Osteocyte (in vitro differentiated cells): ENCODE results near the gene ALK. TPM values are rescaled to one million over a fixed set of nuclear protein-coding genes. Genes with fewer than 3 reads are reported as not detected.

Source experiments
- DNase-seq: peaks from one replicate; pipeline ENCODE4 v3.0.0; 2021; ENCODE audit warnings: mixed read lengths; ENCODE audit not compliant: unreplicated experiment; ENCODE audit errors: extremely low spot score
- H3K27ac Mint-ChIP-seq: one replicate; pipeline ENCODE4 v1.8.0; 2021; ENCODE audit warnings: mild to moderate bottlenecking, mixed read lengths; ENCODE audit not compliant: unreplicated experiment
- H3K27me3 Mint-ChIP-seq: one replicate; pipeline ENCODE4 v1.8.0; 2021; ENCODE audit warnings: mixed read lengths; ENCODE audit not compliant: unreplicated experiment
- H3K36me3 Mint-ChIP-seq: one replicate; pipeline ENCODE4 v1.8.0; 2021; ENCODE audit warnings: mixed read lengths; ENCODE audit not compliant: unreplicated experiment
- H3K4me1 Mint-ChIP-seq: one replicate; pipeline ENCODE4 v1.8.0; 2021; ENCODE audit warnings: mixed read lengths; ENCODE audit not compliant: unreplicated experiment
- H3K4me3 Mint-ChIP-seq: one replicate; pipeline ENCODE4 v1.8.0; 2021; ENCODE audit warnings: mild to moderate bottlenecking, moderate library complexity, mixed read lengths; ENCODE audit not compliant: unreplicated experiment
- H3K9me3 Mint-ChIP-seq: one replicate; pipeline ENCODE4 v1.8.0; 2021; ENCODE audit warnings: mixed read lengths; ENCODE audit not compliant: unreplicated experiment
- total RNA-seq: library from RNA; stranded (reverse); gene quantifications from 2 replicates; pipeline ENCODE4 v1.2.1, GENCODE V29; 2021
- TF ChIP-seq, protein P1 (sequence below): fragments of 200-600 bp; sonication (generic); IDR thresholded peaks from 2 replicates; pipeline ENCODE4 v1.5.0; 2021; ENCODE audit warnings: antibody characterized with exemption, mild to moderate bottlenecking, moderate library complexity

ALK gene
- total RNA-seq, 1 donor from 2014 or later, result not detected

GRCh38 chr2:29241341-29241740 is 680.0 kb downstream of the ALK start:
- Mint-ChIP-seq H3K4me3 (no peak overlapping the region), H3K9me3 (no peaks in the 10 kb centered on the region), H3K4me1 (no peaks in the 10 kb centered on the region), H3K36me3 (no peaks in the 10 kb centered on the region), H3K27me3 (peaks cover 14% of the 10 kb centered on the region), H3K27ac (no peak overlapping the region)
- no peak for DNase-seq
- TF ChIP-seq, protein P1, sequence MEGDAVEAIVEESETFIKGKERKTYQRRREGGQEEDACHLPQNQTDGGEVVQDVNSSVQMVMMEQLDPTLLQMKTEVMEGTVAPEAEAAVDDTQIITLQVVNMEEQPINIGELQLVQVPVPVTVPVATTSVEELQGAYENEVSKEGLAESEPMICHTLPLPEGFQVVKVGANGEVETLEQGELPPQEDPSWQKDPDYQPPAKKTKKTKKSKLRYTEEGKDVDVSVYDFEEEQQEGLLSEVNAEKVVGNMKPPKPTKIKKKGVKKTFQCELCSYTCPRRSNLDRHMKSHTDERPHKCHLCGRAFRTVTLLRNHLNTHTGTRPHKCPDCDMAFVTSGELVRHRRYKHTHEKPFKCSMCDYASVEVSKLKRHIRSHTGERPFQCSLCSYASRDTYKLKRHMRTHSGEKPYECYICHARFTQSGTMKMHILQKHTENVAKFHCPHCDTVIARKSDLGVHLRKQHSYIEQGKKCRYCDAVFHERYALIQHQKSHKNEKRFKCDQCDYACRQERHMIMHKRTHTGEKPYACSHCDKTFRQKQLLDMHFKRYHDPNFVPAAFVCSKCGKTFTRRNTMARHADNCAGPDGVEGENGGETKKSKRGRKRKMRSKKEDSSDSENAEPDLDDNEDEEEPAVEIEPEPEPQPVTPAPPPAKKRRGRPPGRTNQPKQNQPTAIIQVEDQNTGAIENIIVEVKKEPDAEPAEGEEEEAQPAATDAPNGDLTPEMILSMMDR, result no peak

DNA sequence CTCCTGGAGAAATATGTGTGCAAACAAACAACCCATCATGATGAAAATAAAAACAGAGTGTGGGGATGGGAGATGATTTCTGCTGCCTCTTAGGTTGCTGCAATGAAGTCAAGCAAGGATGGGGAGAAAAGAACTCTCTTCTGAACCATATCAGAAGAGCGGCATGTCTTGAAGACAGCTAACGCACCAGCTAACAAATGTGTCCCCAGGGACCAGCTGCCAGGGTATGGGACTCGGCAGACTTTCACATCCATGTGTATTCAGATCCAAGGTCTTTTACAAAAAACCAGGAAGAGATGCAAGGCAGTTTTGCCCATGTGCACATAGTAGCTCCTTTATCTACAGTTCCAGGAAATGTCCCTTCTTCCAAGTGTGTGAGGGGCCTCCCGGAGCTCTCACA is 680.8 kb downstream of the ALK start:
- Mint-ChIP-seq H3K4me3 (no peak overlapping the region), H3K36me3 (no peaks in the 10 kb centered on the region), H3K27ac (no peak overlapping the region), H3K27me3 (peaks cover 14% of the 10 kb centered on the region), H3K4me1 (no peaks in the 10 kb centered on the region), H3K9me3 (no peaks in the 10 kb centered on the region)
- TF ChIP-seq, protein P1, result no peak
- no peak for DNase-seq

DNA sequence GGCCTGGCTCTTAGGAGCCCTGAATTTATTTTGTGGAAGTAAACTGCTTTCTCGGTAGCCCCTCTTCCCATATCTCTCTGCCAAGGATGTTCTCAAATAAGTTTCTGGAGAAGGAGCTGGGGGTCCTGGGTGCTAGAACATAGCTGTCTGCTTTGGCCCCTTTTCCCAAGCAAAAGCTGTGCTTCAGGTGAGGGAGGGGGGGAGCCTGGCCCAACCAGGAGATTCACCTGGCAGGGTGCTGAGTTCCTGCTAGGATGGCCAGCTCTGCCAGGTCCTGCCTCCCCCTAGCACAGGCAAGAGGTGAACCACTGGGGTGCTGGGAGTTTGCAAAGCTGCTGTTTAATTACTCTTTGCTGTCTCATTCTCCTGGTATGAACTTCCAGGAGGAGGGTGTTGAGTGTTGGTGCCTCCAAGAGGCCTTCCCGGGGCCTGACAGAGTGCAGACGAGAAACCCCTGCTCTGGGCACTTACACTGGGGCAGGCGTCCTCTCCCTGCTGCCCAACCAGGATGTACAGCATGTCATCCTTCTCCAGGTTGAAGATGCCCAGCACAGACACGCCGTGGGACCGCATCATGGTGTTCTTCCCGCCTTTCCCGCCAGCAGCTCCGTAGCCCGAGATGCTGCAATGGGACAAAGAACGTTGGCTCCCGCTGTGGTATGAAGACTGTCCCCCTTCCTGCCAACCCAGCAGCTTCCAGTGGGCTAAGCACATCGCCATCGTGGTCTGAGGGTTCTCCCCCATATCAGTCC is 682.0 kb downstream of the ALK start:
- no peak for DNase-seq
- no peaks in the 10 kb centered on the region for H3K9me3 Mint-ChIP-seq
- H3K4me3 Mint-ChIP-seq, result no peak overlapping the region
- H3K36me3 Mint-ChIP-seq, result no peaks in the 10 kb centered on the region
- H3K27ac Mint-ChIP-seq, result no peak overlapping the region
- TF ChIP-seq, protein P1, result no peak
- H3K27me3 Mint-ChIP-seq, result peaks cover 20% of the 10 kb centered on the region
- no peaks in the 10 kb centered on the region for H3K4me1 Mint-ChIP-seq

GRCh38 chr2:29238497-29238896 is 682.9 kb downstream of the ALK start:
- TF ChIP-seq, protein P1, result peak; percentile 55
- DNase-seq, result no peak
- no peaks in the 10 kb centered on the region for H3K4me1 Mint-ChIP-seq
- no peaks in the 10 kb centered on the region for H3K36me3 Mint-ChIP-seq
- H3K9me3 Mint-ChIP-seq, result no peaks in the 10 kb centered on the region
- no peak overlapping the region for H3K4me3 Mint-ChIP-seq
- no peak overlapping the region for H3K27ac Mint-ChIP-seq
- peaks cover 24% of the 10 kb centered on the region for H3K27me3 Mint-ChIP-seq

DNA sequence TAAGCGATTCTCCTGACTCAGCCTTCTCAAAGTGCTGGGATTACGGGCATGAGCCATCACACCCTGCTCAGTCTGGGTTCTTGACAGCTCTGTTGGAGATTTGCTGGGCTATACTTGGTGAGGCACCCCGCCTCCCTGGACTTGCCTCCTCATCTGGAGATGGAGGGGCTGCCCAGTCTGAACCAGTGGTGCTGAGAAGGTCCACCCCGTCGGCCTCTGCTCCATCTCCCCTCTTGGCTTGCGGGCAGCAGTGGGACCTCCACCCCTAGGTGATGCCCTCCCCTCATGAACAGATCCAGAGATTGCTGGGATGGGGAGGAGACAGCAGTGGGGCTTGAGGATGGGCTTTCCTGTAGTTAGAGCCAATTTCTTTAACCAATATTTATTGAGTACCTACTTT is 685.3 kb downstream of the ALK start:
- no peaks in the 10 kb centered on the region for H3K4me1 Mint-ChIP-seq
- TF ChIP-seq, protein P1, result no peak
- peaks cover 29% of the 10 kb centered on the region for H3K27me3 Mint-ChIP-seq
- no peak overlapping the region for H3K4me3 Mint-ChIP-seq
- no peak for DNase-seq
- H3K27ac Mint-ChIP-seq, result no peak overlapping the region
- H3K9me3 Mint-ChIP-seq, result no peaks in the 10 kb centered on the region
- no peaks in the 10 kb centered on the region for H3K36me3 Mint-ChIP-seq
